Sigmoid colon (tissue), 4 donors: Measurements from ENCODE around the gene SERTM1.

Experiments
- POLR2A ChIP-seq, 2 donors: fragments of 450-650 bp; IDR thresholded peaks; one replicate each; pipeline ENCODE4 v1.6.1; 2016; ENCODE audit warnings: antibody characterized with exemption in 2 of 2, mild to moderate bottlenecking in 2 of 2, moderate library complexity in 2 of 2
- POLR2AphosphoS5 ChIP-seq, 4 donors: sonication (generic); formaldehyde crosslinking; IDR thresholded peaks; one replicate each; pipeline ENCODE4 v1.6.1; 2017; ENCODE audit warnings: antibody characterized with exemption in 4 of 4
- TF ChIP-seq, protein P1 (sequence below), 4 experiments: fragments of 450-650 bp in 3 of 4; fragments of 200-600 bp in 1 of 4; IDR thresholded peaks; one replicate each; pipeline ENCODE4 v1.5.1; 2016 to 2019; ENCODE audit warnings: antibody characterized with exemption in 4 of 4, mild to moderate bottlenecking in 3 of 4, moderate library complexity in 2 of 4

GRCh38 chr13:36681894-36682624 is 8.2 kb downstream of the SERTM1 start:
- TF ChIP-seq, protein P1, sequence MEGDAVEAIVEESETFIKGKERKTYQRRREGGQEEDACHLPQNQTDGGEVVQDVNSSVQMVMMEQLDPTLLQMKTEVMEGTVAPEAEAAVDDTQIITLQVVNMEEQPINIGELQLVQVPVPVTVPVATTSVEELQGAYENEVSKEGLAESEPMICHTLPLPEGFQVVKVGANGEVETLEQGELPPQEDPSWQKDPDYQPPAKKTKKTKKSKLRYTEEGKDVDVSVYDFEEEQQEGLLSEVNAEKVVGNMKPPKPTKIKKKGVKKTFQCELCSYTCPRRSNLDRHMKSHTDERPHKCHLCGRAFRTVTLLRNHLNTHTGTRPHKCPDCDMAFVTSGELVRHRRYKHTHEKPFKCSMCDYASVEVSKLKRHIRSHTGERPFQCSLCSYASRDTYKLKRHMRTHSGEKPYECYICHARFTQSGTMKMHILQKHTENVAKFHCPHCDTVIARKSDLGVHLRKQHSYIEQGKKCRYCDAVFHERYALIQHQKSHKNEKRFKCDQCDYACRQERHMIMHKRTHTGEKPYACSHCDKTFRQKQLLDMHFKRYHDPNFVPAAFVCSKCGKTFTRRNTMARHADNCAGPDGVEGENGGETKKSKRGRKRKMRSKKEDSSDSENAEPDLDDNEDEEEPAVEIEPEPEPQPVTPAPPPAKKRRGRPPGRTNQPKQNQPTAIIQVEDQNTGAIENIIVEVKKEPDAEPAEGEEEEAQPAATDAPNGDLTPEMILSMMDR (IDR thresholded peaks at IDR 0.05) = no peak
- TF ChIP-seq POLR2AphosphoS5 (IDR thresholded peaks at IDR 0.05) (no peak), POLR2A (IDR thresholded peaks at IDR 0.05) (no peak)
